Measurements from ENCODE around the gene CACNA2D3. TPM values are rescaled to one million over a fixed set of nuclear protein-coding genes. Genes with fewer than 3 reads are reported as not detected.

The CACNA2D3 gene
- total and polyA plus RNA-seq, 4 donors, result 0.06 to 0.37 (median 0.08) TPM; not detected in 1

DNA sequence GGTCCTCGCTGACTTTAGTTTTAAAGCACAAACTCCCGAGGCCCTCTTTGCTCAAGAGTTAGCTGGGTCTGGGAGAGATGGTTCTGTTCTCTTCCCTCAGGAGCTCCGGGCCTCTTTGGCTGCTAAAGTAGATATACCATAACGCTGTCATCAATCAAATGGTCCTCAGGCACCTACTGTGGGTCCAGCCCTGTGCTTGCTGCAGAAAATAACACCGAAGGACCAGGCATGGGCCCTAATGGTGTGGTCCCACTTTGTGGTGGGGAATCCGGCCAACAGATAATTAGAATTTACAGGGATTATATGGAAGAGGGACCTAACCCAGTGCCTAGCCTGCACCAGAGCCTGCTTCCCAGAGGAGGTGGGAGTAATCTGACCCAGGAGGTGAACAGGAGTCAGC lies 458.1 kb downstream of the CACNA2D3 start:
- H3K9me3 ChIP-seq (ENCODE audit: control insufficient read depth in 4 of 4, low read length in 3 of 4), result no peaks in the 10 kb centered on the region
- no peak overlapping the region for H3K4me3 ChIP-seq (ENCODE audit: low read depth in 1 of 3, low read length in 3 of 3)
- DNase-seq (ENCODE audit: low spot score), result no peak
- H3K9ac ChIP-seq (ENCODE audit: low read depth in 1 of 2, low read length in 2 of 2), result no peak overlapping the region
- TF ChIP-seq HNF4G (IDR thresholded peaks at IDR 0.05), result no peak
- no peak for TF ChIP-seq YY1 (IDR thresholded peaks at IDR 0.05)
- no peak for TF ChIP-seq TAF1 (conservative IDR thresholded peaks at IDR 0.05)
- TF ChIP-seq, protein P1, sequence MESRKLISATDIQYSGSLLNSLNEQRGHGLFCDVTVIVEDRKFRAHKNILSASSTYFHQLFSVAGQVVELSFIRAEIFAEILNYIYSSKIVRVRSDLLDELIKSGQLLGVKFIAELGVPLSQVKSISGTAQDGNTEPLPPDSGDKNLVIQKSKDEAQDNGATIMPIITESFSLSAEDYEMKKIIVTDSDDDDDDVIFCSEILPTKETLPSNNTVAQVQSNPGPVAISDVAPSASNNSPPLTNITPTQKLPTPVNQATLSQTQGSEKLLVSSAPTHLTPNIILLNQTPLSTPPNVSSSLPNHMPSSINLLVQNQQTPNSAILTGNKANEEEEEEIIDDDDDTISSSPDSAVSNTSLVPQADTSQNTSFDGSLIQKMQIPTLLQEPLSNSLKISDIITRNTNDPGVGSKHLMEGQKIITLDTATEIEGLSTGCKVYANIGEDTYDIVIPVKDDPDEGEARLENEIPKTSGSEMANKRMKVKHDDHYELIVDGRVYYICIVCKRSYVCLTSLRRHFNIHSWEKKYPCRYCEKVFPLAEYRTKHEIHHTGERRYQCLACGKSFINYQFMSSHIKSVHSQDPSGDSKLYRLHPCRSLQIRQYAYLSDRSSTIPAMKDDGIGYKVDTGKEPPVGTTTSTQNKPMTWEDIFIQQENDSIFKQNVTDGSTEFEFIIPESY (IDR thresholded peaks at IDR 0.05), result no peak
- TF ChIP-seq EGR1 (IDR thresholded peaks at IDR 0.05; ENCODE audit: low read depth in 2 of 2), result no peak
- TF ChIP-seq GABPA (IDR thresholded peaks at IDR 0.05 in 1 of 2, conservative IDR thresholded peaks at IDR 0.05 in 1 of 2), result no peak
- TF ChIP-seq, protein P2, sequence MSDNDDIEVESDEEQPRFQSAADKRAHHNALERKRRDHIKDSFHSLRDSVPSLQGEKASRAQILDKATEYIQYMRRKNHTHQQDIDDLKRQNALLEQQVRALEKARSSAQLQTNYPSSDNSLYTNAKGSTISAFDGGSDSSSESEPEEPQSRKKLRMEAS (IDR thresholded peaks at IDR 0.05), result no peak
- TF ChIP-seq HNF4A (conservative IDR thresholded peaks at IDR 0.05), result no peak
- no peak for TF ChIP-seq FOXA2 (IDR thresholded peaks at IDR 0.05)
- TF ChIP-seq JUND (IDR thresholded peaks at IDR 0.05), result no peak
- H3K27me3 ChIP-seq (ENCODE audit: control insufficient read depth in 4 of 4, insufficient read depth in 4 of 4, low read length in 3 of 4), result peaks cover 0 to 9% (median 0%) of the 10 kb centered on the region in 4 donors
- no peaks in the 10 kb centered on the region for H3K4me1 ChIP-seq (ENCODE audit: control insufficient read depth in 4 of 4, insufficient read depth in 4 of 4, low read length in 3 of 4)
- WGBS, result 81% methylated on average over 6 of the region's 6 CpGs
- no peak overlapping the region for H3K27ac ChIP-seq (ENCODE audit: low read depth in 1 of 2, low read length in 2 of 2)
- no peaks in the 10 kb centered on the region for H3K36me3 ChIP-seq (ENCODE audit: control insufficient read depth in 4 of 4, insufficient read depth in 3 of 4, low read depth in 1 of 4, low read length in 3 of 4)

DNA sequence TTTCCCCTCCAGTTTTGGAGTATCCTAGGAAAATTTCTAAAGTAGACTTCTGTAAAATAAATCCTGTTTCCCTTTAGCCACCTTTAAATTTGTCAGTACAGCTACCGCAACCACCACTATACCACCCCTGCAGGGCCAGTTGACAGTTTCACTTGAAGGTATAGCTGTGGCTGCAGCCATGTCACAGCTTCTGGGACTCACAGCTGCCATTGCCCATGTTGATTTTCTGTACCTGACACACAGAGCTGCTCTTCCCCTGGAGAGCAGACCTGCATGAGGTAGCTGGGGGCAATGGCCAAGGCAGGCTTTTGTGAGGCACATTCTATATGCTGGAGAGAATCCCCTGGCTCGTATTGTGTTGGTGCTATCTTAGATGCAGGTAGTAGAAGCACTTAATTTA lies 460.1 kb downstream of the CACNA2D3 start:
- no peak overlapping the region for H3K27ac ChIP-seq (ENCODE audit: low read depth in 1 of 2, low read length in 2 of 2)
- 71% methylated on average over 2 of the region's 2 CpGs for WGBS
- no peak overlapping the region for H3K9ac ChIP-seq (ENCODE audit: low read depth in 1 of 2, low read length in 2 of 2)
- no peaks in the 10 kb centered on the region for H3K4me1 ChIP-seq (ENCODE audit: control insufficient read depth in 4 of 4, insufficient read depth in 4 of 4, low read length in 3 of 4)
- DNase-seq (ENCODE audit: low spot score), result no peak
- H3K27me3 ChIP-seq (ENCODE audit: control insufficient read depth in 4 of 4, insufficient read depth in 4 of 4, low read length in 3 of 4), result peaks cover 0 to 4% (median 0%) of the 10 kb centered on the region in 4 donors
- no peak overlapping the region for H3K4me3 ChIP-seq (ENCODE audit: low read depth in 1 of 3, low read length in 3 of 3)
- TF ChIP-seq, protein P2 (IDR thresholded peaks at IDR 0.05), result no peak
- no peaks in the 10 kb centered on the region for H3K36me3 ChIP-seq (ENCODE audit: control insufficient read depth in 4 of 4, insufficient read depth in 3 of 4, low read depth in 1 of 4, low read length in 3 of 4)
- no peaks in the 10 kb centered on the region for H3K9me3 ChIP-seq (ENCODE audit: control insufficient read depth in 4 of 4, low read length in 3 of 4)

DNA sequence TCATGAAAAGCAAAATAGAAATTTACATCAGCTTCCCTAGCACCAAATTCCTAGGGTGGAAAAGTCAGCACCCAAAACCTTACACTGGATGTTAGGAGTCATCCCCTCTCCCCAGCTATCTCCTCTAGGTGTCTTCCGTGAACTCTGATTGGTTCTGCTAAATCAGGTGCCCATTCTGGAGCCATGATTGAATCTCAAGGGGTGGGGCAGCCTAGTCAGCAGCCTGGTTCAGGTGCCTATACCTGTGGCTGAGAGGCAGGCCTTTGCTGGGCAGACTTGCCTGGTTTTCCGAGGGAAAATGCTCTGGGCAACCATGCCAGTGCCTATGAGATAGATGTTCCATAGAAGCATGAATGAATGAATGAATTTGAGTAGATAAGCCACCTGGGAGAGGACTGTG lies 468.8 kb downstream of the CACNA2D3 start:
- no peaks in the 10 kb centered on the region for H3K4me1 ChIP-seq (ENCODE audit: control insufficient read depth in 4 of 4, insufficient read depth in 4 of 4, low read length in 3 of 4)
- H3K36me3 ChIP-seq (ENCODE audit: control insufficient read depth in 4 of 4, insufficient read depth in 3 of 4, low read depth in 1 of 4, low read length in 3 of 4), result no peaks in the 10 kb centered on the region
- H3K27me3 ChIP-seq (ENCODE audit: control insufficient read depth in 4 of 4, insufficient read depth in 4 of 4, low read length in 3 of 4), result no peaks in the 10 kb centered on the region
- H3K9ac ChIP-seq (ENCODE audit: low read depth in 1 of 2, low read length in 2 of 2), result no peak overlapping the region
- no peaks in the 10 kb centered on the region for H3K9me3 ChIP-seq (ENCODE audit: control insufficient read depth in 4 of 4, low read length in 3 of 4)
- DNase-seq (ENCODE audit: low spot score), result no peak
- H3K4me3 ChIP-seq (ENCODE audit: low read depth in 1 of 3, low read length in 3 of 3), result no peak overlapping the region
- H3K27ac ChIP-seq (ENCODE audit: low read depth in 1 of 2, low read length in 2 of 2), result no peak overlapping the region
- 77% methylated on average over 2 of the region's 2 CpGs for WGBS
- TF ChIP-seq, protein P3, sequence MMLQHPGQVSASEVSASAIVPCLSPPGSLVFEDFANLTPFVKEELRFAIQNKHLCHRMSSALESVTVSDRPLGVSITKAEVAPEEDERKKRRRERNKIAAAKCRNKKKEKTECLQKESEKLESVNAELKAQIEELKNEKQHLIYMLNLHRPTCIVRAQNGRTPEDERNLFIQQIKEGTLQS (IDR thresholded peaks at IDR 0.05), result no peak
- TF ChIP-seq RXRA (IDR thresholded peaks at IDR 0.05), result no peak
- no peak for TF ChIP-seq TAF1 (conservative IDR thresholded peaks at IDR 0.05)
- TF ChIP-seq HNF4G (IDR thresholded peaks at IDR 0.05), result no peak
- no peak for TF ChIP-seq FOXA2 (IDR thresholded peaks at IDR 0.05)
- TF ChIP-seq FOXA1 (IDR thresholded peaks at IDR 0.05), result no peak
- TF ChIP-seq SP1 (IDR thresholded peaks at IDR 0.05), result no peak
- no peak for TF ChIP-seq HNF4A (conservative IDR thresholded peaks at IDR 0.05)
- TF ChIP-seq JUND (IDR thresholded peaks at IDR 0.05), result no peak
